CD4-positive, alpha-beta T cell treated with Interleukin-15 for 1 hour (primary cell): ENCODE results near the gene TBC1D24.

Source experiments
- DNase-seq: peaks from one replicate; pipeline ENCODE4 v3.0.0-alpha.2; 2020

Gene TBC1D24

DNA sequence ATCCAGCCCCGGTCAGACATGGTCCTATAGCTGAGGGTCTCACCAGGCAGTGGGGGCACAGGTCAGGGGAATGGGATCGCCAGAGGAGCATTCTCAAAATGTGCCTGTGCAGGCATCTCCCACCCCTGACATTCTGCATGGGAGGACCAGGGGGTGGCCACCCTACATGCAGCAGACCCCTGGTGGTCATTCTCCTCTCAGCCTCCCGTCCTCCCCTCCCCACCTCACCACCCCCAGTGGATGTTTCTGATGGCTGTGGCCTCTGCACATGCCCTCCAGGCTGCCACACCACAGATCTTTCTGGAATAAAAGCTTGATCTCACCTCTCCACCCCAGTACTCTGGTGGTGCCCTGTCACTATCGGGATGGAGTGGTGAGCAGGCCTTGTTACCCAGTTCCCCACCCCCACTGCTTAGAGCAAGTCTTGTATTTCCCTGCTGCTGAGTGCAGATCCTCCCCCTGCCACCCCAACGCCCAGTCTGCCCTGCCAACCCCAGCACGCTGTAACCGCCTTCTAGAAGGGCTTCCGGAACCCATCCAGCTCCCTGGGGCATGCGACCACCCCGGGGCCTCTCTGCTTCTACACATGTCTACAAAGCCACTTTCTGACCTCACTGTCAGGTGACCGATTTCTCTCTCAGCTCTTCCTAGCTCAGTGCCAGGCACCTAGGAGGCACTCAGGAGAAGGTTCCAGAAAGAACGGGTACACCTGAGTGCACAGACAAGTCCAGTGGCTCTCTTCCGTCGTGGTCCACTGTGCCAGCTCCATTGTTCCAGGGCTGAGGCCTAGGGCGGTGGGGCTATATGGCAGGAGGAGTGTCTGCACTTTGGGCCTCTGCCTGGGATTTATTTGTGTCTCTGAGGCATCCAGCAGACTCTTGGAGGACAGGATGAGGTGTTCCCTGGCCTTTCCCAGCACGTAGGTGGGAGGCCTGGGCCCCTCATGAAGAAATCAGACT lies 9.3 kb downstream of the TBC1D24 start:
- no peak for DNase-seq

DNA sequence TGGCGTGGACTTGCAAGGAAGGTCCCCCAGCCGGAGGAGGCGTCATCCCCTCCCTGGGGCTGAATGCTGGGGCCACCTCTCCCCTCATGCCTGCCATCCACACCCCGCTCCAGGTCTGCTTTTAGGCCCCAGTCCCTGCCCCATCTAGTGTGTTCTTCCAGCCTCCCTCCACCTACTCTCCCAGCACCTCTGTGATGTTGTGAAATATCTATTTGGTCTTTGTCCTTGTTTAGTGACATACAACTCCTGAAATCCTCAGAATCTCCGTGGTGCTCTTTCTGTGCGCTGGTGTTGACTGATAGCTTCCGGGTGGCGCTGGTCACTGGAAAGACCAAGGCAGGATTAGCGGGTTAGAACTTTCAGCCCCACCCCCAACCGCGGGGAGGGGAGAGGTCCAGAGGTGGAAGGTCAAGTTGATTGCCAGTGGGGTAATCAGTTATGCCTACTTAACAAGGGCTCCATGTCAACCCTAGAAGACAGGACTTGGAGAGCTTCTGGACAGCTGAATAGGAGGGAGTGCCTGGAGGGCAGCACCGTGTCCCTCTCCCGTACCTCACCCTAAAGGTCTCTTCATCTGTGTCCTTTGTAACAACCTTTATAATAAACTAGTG lies 10.1 kb downstream of the TBC1D24 start:
- no peak for DNase-seq

DNA sequence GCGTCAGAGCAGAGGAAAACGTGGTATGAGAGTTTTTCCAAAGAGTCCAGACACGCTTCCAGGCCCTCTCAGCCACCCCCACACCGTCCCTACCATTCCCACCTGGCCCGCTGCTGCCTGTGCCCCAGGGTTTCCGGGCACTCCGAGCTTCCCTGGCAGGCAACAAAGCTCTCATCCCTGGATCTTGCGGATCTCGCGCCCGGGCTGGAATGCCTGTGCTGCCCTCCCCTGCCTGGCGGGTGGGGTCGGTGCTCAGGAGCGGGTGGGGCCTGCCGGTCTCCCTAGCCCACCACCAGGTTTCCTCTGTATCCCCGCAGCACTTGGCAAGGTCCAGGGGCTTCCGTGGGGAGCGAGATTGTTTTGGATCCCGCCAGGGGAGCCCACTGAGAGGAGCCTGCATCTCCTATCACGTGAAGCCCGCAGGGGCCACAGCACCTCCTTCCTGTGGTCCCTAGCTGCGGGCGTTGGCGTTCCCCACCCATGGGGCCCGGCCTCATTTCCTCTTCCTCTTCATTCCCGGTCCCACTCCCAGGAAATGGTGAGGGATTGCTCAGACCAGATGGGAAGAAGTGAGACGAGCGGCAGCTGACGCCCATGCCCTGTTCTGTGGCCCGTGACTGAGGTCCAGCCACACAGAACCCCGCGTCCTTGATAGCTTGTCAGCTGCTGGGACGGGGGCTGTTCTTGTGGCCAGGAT lies 11.0 kb downstream of the TBC1D24 start:
- no peak for DNase-seq

DNA sequence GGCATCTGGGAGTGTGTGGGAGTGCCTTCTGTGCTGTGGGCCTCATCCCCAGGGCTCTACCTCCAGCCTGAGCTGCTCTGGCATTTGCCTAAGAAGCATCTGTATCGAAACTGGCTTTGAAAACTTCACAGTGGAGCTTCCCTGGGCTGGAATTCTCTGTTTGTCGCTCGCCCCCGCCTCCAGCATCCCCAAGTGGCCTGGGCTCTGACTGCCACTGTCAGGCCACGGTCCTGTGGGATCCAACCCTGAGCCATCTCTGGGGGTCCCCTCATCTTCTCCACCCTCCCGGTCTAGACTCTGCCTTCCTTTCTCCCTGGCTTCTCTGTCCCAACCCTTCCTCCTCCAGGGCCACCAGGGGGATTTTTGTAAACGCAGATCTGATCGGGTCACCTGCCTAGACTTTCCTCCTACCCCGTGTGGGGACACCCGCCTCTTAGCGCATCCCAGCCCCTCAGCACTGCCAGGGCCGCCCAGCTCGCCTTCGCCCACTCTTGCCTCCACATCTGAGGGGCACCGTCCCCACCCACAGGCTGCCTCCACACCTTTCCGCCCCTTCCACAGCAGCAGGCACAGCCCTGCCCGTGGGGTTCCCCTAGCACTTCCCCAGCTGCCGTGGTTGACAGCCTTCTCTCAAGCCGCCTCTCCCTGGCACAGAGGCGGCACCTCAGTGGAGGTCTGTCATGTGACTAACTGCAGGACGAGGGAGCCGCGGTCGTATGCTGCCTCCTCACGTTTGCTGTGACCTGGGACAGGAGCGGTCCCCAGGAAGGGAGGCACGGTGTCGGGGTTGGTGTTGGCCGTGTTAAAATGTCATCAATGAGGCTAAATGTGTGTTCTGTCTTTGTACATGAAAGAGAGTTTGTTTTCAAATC lies 12.0 kb downstream of the TBC1D24 start:
- DNase-seq, result peak; percentile 90

DNA sequence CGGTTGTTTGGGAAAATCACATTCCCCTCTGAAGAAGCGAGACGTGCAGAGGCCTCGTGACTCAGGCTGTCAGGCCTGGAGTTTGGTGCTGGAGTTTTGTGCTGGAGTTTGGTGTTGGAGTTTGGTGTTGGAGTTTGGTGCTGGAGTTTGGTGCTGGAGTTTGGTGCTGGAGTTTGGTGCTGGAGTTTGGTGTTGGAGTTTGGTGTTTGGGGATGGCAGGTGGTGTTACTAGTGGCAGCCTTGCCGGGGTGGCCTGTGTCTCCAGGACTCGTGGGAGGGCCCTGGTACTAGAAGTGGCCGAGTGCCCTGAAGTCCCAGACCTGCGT lies 12.6 kb downstream of the TBC1D24 start:
- DNase-seq, result no peak

DNA sequence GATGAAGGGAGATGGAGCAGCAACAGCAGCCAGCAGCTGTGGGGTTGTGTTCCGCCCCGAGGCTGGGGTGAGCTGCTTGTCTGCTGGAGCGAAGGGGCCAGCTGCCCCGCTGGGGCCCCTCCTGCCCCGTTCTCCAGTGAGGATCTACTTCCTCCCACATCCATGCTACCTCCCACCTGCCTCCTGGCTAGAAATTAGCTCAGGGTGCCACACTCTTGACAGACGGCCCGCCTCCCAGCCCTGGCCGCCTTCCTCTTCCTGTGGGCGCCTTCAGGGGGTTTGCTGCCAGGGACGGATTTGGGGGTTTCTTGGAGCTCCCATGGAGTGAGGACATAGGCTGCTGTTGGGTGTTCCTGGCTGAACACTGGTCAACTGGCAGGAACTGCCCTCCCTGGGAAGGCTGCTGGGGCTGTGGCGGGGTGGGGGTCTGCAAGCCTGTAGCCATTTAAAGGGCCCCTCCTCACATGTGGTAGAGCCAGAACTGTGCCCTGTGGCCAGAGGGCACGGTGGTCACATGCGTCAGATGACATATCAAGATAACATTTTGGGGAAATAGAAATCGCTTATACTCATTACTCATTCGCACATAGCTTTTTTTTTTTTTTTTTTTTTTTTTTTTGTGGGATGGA lies 13.1 kb downstream of the TBC1D24 start:
- peak; percentile 30 for DNase-seq

DNA sequence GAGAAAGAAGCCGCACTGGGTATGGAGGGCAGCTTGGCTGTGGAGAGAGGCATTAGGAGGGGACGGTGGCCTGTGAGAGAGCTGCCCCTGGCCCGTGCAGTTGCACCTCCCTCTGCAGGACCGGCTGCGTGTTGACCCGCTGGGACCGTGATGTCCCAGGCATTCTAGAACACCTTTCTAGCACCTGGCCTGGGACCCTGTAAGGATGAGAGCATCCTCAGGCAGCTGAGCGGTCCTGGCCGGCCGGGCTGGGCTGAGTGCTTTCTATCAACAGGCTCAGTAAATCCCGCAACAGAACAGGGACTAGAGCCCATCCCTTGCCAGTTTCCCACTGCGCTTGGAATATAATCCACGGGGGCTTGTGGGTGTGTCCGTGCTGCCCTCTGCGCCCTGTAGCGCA lies 14.7 kb downstream of the TBC1D24 start:
- DNase-seq, result no peak

DNA sequence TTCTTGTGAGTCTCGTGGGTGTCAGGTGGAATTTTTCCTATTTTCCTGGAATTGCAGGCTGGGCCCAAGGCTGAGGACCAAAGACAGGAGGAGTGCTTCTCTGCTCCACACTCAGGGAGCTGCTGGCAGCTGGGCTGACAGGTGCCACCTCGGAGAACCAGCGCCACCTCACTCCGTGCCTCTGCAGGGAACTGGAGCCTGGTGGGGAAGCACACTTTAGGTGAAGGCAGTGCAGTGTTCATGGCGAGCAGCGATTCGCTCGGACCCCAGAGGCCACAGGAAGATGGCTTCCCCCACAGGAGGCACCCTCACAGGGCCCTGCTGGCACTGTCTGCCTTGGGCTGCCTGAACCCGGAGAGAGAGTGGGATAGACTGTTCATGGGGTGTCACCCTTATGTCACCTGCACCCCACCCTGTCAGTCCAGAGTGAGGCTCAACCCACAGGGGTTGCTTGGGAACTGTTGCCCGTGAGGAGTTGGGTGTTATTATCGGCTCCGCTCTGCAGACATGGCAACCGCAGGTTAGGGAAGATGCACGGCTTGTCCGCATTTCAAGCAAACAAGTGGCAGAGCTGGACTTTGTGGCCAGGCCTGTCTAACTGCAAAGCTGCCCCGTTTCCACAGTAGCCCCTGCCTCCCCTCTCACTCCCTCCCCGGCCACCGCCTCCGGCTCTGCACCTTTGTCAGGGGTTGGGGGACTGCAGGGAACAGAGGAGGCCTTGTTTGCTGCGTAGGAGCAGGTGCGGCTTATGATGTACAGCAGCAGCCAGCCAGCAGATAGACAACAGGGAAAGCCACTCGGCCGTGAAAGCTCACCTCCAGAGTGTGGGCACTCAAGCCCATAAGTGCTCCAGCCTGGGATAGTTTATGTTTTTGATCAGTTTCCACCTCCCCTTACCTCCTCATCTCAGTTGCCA lies 15.5 kb downstream of the TBC1D24 start:
- DNase-seq, result no peak

DNA sequence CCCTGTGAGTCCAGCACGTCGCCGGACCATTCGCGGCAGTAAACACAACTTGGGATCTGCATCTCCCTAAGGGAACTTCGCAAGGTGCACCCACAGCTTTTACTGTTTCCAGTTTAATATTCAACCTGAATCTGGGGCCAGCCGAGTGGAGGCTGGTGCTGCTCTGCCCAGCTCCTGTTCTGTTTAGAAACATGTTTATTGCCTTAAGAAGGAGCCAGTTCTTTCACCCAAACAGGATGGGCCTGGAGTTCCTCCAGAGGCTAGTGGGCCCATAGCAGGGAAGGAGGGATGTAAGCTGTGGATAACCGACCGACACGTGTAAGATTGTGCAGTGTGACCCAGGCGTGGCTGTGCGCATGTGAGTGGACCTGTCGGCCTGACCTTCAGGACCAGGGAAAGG lies 17.4 kb downstream of the TBC1D24 start:
- no peak for DNase-seq

DNA sequence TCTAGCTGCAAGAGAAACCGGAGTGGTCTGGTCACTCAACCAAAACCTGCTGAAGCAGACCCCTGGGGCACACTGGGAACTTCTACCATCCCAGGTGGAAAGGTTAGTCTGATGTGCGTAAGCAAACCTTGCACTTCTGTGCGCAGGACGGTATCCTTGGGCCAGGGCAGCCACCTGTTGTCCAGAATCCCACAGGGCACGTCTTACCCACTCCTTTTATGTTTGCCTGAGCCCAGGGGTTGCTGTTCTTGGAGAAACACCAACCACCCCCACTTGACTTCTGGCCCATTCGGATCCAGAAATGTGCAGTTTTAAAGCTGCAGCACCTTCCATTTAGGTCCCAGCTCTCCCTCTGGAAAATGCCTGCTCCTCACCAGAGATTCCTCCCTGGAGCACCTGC lies 18.7 kb downstream of the TBC1D24 start:
- DNase-seq, result no peak

DNA sequence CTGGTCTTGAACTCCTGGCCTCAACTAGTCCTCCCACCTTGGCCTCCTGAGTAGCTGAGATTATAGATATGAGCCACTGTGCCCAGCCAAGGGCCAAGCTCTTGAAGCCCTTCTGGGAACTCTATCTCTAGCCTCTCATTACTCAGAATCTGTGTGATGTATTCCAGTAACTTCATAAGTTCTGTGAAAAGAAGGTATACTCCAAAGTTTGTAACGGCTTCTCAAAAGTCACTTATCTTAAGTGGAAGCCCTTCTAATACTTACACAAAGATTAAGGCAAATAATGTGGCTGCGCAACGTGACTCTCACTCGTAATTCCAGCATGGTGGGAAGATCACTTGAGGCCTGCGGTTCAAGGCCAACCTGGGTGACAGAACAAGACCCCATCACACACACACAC lies 19.7 kb downstream of the TBC1D24 start:
- no peak for DNase-seq

DNA sequence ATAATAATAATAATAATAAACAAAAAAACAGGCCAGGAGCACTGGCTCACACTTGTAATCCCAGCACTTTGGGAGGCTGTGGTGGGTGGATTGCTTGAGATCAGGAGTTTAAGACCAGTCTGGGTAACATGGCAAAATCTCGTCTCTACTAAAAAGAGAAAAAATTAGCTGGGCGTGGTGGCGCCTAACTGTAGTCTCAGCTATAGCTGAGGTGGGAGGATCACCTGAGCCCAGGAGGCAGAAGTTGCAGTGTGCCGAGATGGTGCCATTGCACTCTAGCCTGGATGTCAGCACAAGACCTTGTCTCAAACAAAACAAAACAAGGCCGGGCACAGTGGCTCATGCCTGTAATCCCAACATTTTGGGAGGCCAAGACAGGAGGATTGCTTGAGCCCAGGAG lies 20.1 kb downstream of the TBC1D24 start:
- DNase-seq, result no peak

DNA sequence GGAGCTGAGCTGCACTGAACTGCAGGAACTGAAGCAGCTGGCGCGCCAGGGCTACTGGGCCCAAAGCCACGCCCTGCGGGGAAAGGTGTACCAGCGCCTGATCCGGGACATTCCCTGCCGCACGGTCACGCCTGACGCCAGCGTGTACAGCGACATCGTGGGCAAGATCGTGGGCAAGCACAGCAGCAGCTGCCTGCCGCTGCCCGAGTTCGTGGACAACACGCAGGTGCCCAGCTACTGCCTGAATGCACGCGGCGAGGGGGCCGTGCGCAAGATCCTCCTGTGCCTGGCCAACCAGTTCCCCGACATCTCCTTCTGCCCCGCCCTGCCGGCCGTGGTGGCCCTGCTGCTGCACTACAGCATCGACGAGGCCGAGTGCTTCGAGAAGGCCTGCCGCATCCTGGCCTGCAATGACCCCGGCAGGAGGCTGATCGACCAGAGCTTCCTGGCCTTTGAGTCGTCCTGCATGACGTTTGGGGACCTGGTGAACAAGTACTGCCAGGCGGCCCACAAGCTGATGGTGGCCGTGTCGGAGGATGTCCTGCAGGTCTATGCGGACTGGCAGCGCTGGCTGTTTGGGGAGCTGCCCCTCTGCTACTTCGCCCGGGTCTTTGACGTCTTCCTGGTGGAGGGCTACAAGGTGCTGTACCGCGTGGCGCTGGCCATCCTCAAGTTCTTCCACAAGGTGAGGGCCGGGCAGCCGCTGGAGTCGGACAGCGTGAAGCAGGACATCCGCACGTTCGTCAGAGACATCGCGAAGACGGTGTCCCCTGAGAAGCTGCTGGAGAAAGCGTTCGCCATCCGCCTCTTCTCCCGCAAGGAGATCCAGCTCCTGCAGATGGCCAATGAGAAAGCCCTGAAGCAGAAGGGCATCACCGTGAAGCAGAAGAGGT lies 21.5 kb downstream of the TBC1D24 start:
- no peak for DNase-seq

DNA sequence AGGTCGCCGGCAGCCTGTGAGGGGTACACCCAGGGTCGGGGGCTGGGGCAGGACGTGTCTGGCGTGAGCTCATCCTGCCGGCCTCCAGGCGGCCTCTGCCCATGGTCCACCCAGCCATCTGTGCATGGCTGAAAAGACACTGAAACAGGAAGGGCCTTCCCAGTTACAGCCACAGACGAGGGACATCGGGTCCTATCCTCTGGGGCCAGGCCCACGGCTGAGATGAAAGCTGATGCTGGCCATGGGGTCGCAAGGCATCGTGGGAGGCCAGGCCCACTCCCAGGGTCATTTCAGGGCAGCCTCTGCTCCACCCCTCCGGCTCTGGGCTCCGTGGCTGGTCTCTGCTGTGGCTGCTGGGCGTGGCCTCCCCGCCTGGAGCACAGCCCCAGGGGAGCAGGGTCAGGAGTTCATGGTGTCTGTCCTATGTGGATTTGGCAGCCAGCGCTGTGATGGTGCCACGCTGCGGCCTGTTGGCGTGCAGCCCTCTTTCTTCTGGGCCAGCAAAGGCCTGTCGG lies 22.2 kb downstream of the TBC1D24 start:
- DNase-seq, result no peak

DNA sequence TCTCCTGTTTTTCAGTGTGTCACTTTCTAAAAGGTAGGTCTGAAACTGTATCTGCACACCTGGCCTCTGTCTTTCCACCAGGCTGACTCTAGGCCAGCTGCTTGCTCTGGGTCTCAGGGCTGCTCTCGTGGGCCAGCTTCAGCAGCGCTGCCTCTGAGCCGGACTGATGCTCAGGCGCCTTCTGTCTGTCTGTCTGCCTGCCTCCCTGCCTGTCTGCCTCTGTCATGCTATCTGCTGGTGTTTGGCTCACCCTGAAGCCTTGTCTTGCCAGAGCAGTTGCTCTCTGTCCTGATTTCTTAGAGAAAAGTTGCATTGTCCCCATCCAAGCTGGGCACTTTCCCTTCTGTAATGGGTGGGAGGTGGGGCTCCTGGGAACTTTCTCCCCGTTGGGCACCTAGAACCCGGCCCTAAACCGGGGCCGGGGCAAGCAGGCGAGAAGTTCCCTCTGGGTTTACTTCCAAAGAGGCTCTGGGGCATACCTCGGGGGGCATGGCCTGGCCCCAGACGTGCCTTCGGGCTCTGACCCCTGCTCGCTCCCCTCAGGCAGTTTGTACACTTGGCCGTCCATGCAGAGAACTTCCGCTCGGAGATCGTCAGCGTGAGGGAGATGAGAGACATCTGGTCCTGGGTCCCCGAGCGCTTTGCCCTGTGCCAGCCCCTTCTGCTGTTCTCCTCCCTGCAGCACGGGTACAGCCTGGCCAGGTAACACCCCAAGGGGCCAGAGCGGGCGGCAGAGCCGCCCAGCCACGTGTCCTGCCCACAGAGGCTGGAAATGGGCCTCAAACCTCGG lies 23.0 kb downstream of the TBC1D24 start:
- no peak for DNase-seq

DNA sequence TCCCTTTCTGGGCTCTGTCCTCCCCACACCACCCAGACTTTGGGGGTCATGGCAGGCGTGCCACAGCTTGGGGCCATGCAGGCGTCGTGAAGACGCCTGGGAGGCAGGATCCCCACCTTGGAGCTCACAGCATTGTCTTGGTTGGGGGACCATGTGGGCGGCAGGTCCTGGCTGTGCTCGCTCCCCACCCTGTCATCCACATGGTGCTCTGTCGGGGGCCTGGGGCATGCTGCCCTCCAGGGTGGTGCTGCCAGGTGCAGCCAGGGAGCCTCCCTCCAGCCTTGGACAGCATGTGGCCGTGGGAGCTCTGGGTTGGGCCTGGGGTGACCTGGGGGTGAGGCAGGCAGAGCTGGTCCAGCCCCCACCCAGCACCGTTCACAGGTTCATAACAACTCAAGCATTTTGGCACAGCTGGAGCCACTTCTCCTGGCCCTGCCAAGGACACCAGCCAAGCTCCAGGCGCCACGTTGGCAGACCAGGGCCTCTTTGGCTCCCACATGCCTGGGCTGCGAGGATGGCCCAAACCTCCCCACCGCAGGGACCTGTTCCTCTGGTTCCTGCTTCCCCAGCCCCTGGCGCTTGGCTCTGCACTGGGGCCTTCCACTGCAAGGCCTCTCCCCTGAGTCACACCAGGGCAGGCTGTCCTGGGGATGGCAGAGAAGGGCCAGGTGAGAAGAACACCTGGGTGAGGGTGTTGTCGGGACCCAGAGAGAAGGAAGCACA lies 23.8 kb downstream of the TBC1D24 start:
- no peak for DNase-seq

DNA sequence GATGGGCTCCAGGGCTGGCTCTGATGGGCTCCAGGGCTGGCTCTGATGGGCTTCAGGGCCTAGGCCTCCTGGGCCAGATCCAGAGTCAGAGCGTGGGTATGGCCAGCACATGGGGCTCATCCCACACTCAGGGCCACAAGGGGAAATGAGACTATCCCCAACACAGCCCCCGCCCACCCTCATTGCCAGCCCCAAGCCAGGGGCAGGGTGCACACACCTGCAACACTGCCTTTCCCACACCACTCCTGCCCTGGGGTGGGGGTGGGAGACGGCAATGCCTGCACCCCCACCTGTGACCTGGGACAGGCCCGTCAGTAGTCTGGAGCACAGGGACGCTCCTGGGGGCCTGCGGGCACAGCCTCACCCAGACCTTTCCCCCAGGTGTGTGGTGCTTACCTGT lies 24.5 kb downstream of the TBC1D24 start:
- DNase-seq, result no peak

DNA sequence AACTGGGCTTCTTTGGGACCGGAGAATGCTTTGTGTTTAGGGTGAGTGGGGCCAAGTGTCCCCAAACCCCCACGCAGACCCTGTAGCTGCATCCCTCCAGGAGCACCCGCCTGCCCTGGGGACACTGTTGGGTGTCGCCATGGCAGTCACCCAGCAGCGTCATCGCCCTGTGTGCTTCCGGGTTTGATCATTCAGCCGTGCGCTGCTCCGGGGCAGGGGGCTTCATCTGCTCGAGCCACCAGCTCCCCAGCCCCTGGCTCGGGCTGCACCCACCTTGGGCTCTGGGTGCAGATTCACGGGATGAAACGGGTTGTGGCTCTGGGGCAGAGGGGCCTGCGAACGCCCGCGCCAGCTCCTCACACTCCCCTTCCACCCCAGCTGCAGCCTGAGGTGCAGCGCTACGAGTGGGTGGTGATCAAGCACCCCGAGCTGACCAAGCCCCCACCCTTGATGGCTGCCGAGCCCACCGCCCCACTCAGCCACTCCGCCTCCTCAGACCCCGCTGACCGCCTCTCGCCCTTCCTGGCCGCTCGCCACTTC lies 25.0 kb downstream of the TBC1D24 start:
- DNase-seq, result no peak
